OCI-LY7 (cell line): Measurements from ENCODE around the gene TMEM89. TPM values are rescaled to one million over a fixed set of nuclear protein-coding genes. Genes with fewer than 3 reads are reported as not detected.

Experiments
- BruUV-seq: library from RNA; stranded (reverse); fragments of 400-500 nt; replicated peaks from 2 replicates; lab custom pipeline; 2021; lab: Mats Ljungman, UMichigan
- CTCF ChIA-PET: fragments of 300-600 bp; sonication (Branson Sonifier 250); formaldehyde crosslinking; loops from one replicate; lab custom pipeline; 2022; ENCODE audit warnings: antibody characterized with exemption; ENCODE audit not compliant: unreplicated experiment; lab: Charles Lee
- POLR2A ChIA-PET: fragments of 300-600 bp; sonication (Branson Sonifier 250); formaldehyde crosslinking; loops from one replicate; lab custom pipeline; 2022; ENCODE audit warnings: antibody characterized with exemption; lab: Charles Lee
- DNase-seq: peaks from one replicate; pipeline ENCODE4 v3.0.0-alpha.2; 2015; ENCODE audit warnings: low spot score
- H2AFZ ChIP-seq: fragments of 200-600 bp; sonication (generic), shearing (Covaris generic); 2 replicates; pipeline ENCODE4 v1.6.1; 2014; ENCODE audit warnings: mild to moderate bottlenecking, antibody characterized with exemption, low read length, moderate library complexity
- H3K27ac ChIP-seq: fragments of 200-600 bp; sonication (generic); 2 replicates; pipeline ENCODE4 v1.5.1; 2014; ENCODE audit warnings: mixed run types, low read depth, mild to moderate bottlenecking, moderate library complexity, low read length, inconsistent platforms; ENCODE audit not compliant: poor library complexity, severe bottlenecking
- H3K36me3 ChIP-seq: fragments of 200-600 bp; sonication (generic); 2 replicates; pipeline ENCODE4 v1.6.1; 2014; ENCODE audit warnings: mild to moderate bottlenecking, antibody characterized with exemption, low read length, moderate library complexity, mixed read lengths; ENCODE audit not compliant: insufficient read depth
- H3K4me1 ChIP-seq: fragments of 200-600 bp; sonication (generic); 2 replicates; pipeline ENCODE4 v1.5.1; 2014; ENCODE audit warnings: mild to moderate bottlenecking, low read length; ENCODE audit not compliant: insufficient read depth, poor library complexity, severe bottlenecking
- H3K4me2 ChIP-seq: fragments of 200-600 bp; sonication (generic); 2 replicates; pipeline ENCODE4 v1.6.1; 2014; ENCODE audit warnings: mild to moderate bottlenecking, low read length
- H3K4me3 ChIP-seq: fragments of 200-600 bp; sonication (generic); 2 replicates; pipeline ENCODE4 v1.5.1; 2014; ENCODE audit warnings: mild to moderate bottlenecking, low read depth, low read length; ENCODE audit not compliant: poor library complexity, severe bottlenecking
- H3K79me2 ChIP-seq: fragments of 200-600 bp; sonication (generic); 2 replicates; pipeline ENCODE4 v1.6.1; 2016; ENCODE audit warnings: low read depth, mild to moderate bottlenecking, low read length, moderate library complexity, mixed read lengths; ENCODE audit not compliant: insufficient read depth
- H3K9me2 ChIP-seq: fragments of 200-600 bp; sonication (generic); 2 replicates; pipeline ENCODE4 v1.6.1; 2016; ENCODE audit warnings: mild to moderate bottlenecking, low read length, mixed read lengths; ENCODE audit not compliant: insufficient read depth
- H3K9me3 ChIP-seq: fragments of 200-600 bp; sonication (generic); 2 replicates; pipeline ENCODE4 v1.6.1; 2014; ENCODE audit warnings: mild to moderate bottlenecking, mixed run types, low read length, mixed read lengths
- H4K20me1 ChIP-seq: fragments of 200-600 bp; sonication (generic); 2 replicates; pipeline ENCODE4 v1.6.1; 2014; ENCODE audit warnings: mild to moderate bottlenecking, antibody characterized with exemption, low read length, moderate library complexity, mixed read lengths; ENCODE audit not compliant: insufficient read depth
- CTCF ChIP-seq: fragments of 200-600 bp; sonication (generic); conservative IDR thresholded peaks from 2 replicates; pipeline ENCODE4 v1.5.1; 2014; ENCODE audit warnings: mild to moderate bottlenecking, antibody characterized with exemption, low read length, moderate library complexity, mixed read lengths
- EZH2phosphoT487 ChIP-seq: fragments of 200-600 bp; sonication (generic); IDR thresholded peaks from 2 replicates; pipeline ENCODE4 v1.6.1; 2018; ENCODE audit warnings: low read depth, borderline replicate concordance, mild to moderate bottlenecking, mixed run types, antibody characterized with exemption, low read length, moderate library complexity, mixed read lengths
- intact Hi-C: fragments of 100-400 bp; cut with micrococcal nuclease; formaldehyde crosslinking; loops from one replicate; pipeline ENCODE4 v1.10.0; 2022; ENCODE audit not compliant: unreplicated experiment
- total RNA-seq, 2 experiments: library from RNA; depleted of rRNA in 1 of 2; stranded (reverse); fragments of >200 nt in 1 of 2; shearing (Covaris generic) in 1 of 2; gene quantifications; 2 replicates each; pipeline ENCODE4 v1.2.3, GENCODE V29; 2014 to 2022

Gene TMEM89
- total RNA-seq, 2 experiments from 2014 or later: 1.6 TPM; not detected in 1

GRCh38 chr3:48642605-48643004 lies 21.0 kb upstream of the TMEM89 start:
- Histone ChIP-seq H4K20me1 (no peaks in the 10 kb centered on the region), H3K4me2 (no peak overlapping the region), H2AFZ (no peak overlapping the region), H3K4me1 (peaks cover 1% of the 10 kb centered on the region), H3K27ac (no peak overlapping the region), H3K36me3 (no peaks in the 10 kb centered on the region), H3K79me2 (no peaks in the 10 kb centered on the region), H3K9me3 (no peaks in the 10 kb centered on the region), H3K4me3 (no peak overlapping the region), H3K9me2 (no peaks in the 10 kb centered on the region)
- ChIA-PET CTCF (no interaction called here), POLR2A (no interaction called here)
- no TSS peak for BruUV-seq
- no peak for TF ChIP-seq CTCF
- no peak for TF ChIP-seq EZH2phosphoT487
- intact Hi-C loops: no loop called here
- no peak for DNase-seq

DNA sequence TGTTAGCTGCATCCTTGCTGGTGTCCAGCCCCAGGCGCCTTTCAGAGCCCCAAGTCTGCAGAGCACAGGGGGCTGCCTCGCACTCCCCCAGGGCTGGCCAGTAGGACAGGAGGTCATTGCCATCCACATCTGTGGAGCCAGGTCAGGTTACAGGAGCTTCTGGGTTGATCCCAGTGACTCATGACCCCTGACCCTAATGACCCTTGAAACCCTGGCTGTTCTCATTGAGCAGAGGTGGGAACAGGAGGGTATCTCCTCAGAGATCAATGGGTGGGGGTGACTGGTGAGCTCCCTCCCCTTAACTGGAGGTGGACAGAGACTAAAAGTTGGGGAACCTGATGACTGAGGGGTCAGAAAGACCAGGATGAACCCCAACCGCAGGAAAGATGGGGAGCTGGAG lies 19.8 kb upstream of the TMEM89 start:
- POLR2A ChIA-PET: no interaction called here
- Histone ChIP-seq H4K20me1 (no peaks in the 10 kb centered on the region), H2AFZ (no peak overlapping the region), H3K36me3 (no peaks in the 10 kb centered on the region), H3K79me2 (no peaks in the 10 kb centered on the region), H3K4me3 (no peak overlapping the region), H3K9me3 (no peaks in the 10 kb centered on the region), H3K4me2 (no peak overlapping the region), H3K27ac (no peak overlapping the region), H3K4me1 (peaks cover 12% of the 10 kb centered on the region), H3K9me2 (no peaks in the 10 kb centered on the region)
- intact Hi-C loops: no loop called here
- no TSS peak for BruUV-seq
- DNase-seq: no peak
- TF ChIP-seq EZH2phosphoT487: no peak
- no peak for TF ChIP-seq CTCF
- CTCF ChIA-PET: no interaction called here

DNA sequence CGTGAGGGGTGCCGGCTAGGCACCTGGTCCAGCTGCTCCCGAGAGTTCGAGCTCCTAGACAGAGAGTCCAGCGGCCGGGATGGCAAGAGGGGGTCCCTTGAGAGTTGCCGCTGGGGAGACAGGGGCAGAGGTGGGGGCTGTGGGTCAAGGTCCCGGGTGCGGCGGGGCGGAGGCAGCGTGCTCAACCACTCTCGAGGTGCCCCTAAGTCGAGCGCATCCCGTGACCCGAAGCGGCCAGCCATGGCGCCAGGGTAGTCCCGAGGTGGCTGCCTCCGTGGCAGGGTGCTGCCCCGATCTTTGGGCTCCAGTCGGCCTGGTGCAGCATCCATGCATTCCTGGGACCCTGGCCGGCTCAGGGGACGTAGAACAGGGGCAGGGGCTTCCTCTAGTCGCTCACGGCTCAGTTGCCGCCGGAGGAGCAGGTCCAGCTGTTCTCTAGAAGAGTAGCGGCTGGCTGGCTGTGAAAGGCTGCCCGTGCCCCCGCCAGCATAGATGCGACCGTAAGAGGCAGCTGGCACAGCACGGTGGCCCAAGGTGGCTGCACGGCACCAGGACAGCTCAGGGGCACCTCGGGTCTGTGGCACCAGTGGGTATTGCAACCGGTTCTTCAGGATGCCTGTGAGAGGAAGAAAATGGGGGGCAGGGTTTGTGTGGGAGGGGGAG lies 18.5 kb upstream of the TMEM89 start:
- intact Hi-C loops: loop anchor here (10.0 kb wide), 2 partner anchors 195 to 235 kb away; partner anchors contain the start of genes ATRIP, CCDC51 and TMA7
- H3K4me1 ChIP-seq: peaks cover 17% of the 10 kb centered on the region
- no peaks in the 10 kb centered on the region for H3K79me2 ChIP-seq
- POLR2A ChIA-PET: no interaction called here
- no peaks in the 10 kb centered on the region for H3K9me2 ChIP-seq
- no peaks in the 10 kb centered on the region for H4K20me1 ChIP-seq
- no TSS peak for BruUV-seq
- TF ChIP-seq CTCF (no peak), EZH2phosphoT487 (no peak)
- no peak overlapping the region for H3K4me3 ChIP-seq
- CTCF ChIA-PET: no interaction called here
- no peak for DNase-seq
- H3K36me3 ChIP-seq: no peaks in the 10 kb centered on the region
- H3K27ac ChIP-seq: no peak overlapping the region
- H3K9me3 ChIP-seq: no peaks in the 10 kb centered on the region
- no peak overlapping the region for H2AFZ ChIP-seq
- H3K4me2 ChIP-seq: no peak overlapping the region
